RWPE2 (cell line): Measurements from ENCODE around the gene SRP19.
A peak's percentile ranks its signal among the peaks of the same experiment; 100 is the strongest.

Experiments used
- ATAC-seq: fragments of 200-7000 bp; cut with Tn5 transposase; 3 replicates; pipeline ENCODE4 v1.9.1; 2021; ENCODE audit warnings: low read depth
- DNase-seq: peaks from one replicate; pipeline ENCODE4 v3.0.0-alpha.2; 2020; ENCODE audit warnings: low spot score
- H3K27ac ChIP-seq: fragments of 450-650 bp; 2 replicates; pipeline ENCODE4 v1.5.1; 2017; ENCODE audit warnings: mild to moderate bottlenecking; ENCODE audit not compliant: poor library complexity, severe bottlenecking
- H3K27me3 ChIP-seq: fragments of 250-450 bp; sonication (Bioruptor Pico); 2 replicates; pipeline ENCODE4 v1.5.1; 2021; ENCODE audit warnings: mild to moderate bottlenecking, moderate library complexity; ENCODE audit not compliant: insufficient read depth, poor library complexity, severe bottlenecking
- H3K36me3 ChIP-seq: fragments of 250-450 bp; sonication (Bioruptor Pico); 2 replicates; pipeline ENCODE4 v1.5.1; 2020; ENCODE audit warnings: low read depth, mild to moderate bottlenecking, moderate library complexity
- H3K4me1 ChIP-seq: fragments of 250-450 bp; sonication (Bioruptor Pico); 2 replicates; pipeline ENCODE4 v1.5.1; 2021; ENCODE audit warnings: mild to moderate bottlenecking, moderate library complexity; ENCODE audit not compliant: insufficient read depth, poor library complexity, severe bottlenecking
- H3K4me3 ChIP-seq: fragments of 250-450 bp; sonication (Bioruptor Pico); 2 replicates; pipeline ENCODE4 v1.5.1; 2021; ENCODE audit warnings: mild to moderate bottlenecking, moderate library complexity; ENCODE audit not compliant: severe bottlenecking
- H3K9me3 ChIP-seq: fragments of 250-450 bp; sonication (Bioruptor Pico); 2 replicates; pipeline ENCODE4 v1.5.1; 2021; ENCODE audit warnings: mild to moderate bottlenecking, moderate library complexity; ENCODE audit not compliant: severe bottlenecking
- CTCF ChIP-seq: fragments of 450-650 bp; IDR thresholded peaks from one replicate; pipeline ENCODE4 v1.5.1; 2017; ENCODE audit warnings: mild to moderate bottlenecking, moderate library complexity; ENCODE audit not compliant: poor library complexity, severe bottlenecking

Gene SRP19

GRCh38 chr5:112846556-112846955, 14.5 kb upstream of the SRP19 start:
- H3K36me3 ChIP-seq, result no peaks in the 10 kb centered on the region
- no peak overlapping the region for H3K4me3 ChIP-seq
- no peaks in the 10 kb centered on the region for H3K9me3 ChIP-seq
- no peaks in the 10 kb centered on the region for H3K27me3 ChIP-seq
- ATAC-seq (no peak), DNase-seq (no peak)
- H3K27ac ChIP-seq, result no peak overlapping the region
- H3K4me1 ChIP-seq, result peaks cover 5% of the 10 kb centered on the region
- no peak for TF ChIP-seq CTCF

GRCh38 chr5:112847306-112847705, 13.8 kb upstream of the SRP19 start:
- H3K27ac ChIP-seq, result no peak overlapping the region
- DNase-seq (no peak), ATAC-seq (no peak)
- TF ChIP-seq CTCF, result no peak
- H3K4me3 ChIP-seq, result no peak overlapping the region
- no peaks in the 10 kb centered on the region for H3K36me3 ChIP-seq
- no peaks in the 10 kb centered on the region for H3K9me3 ChIP-seq
- H3K4me1 ChIP-seq, result peaks cover 5% of the 10 kb centered on the region
- H3K27me3 ChIP-seq, result no peaks in the 10 kb centered on the region

- no peaks in the 10 kb centered on the region for H3K36me3 ChIP-seq
- ATAC-seq, result peak; percentile 95
- no peak for DNase-seq
- H3K27ac ChIP-seq, result no peak overlapping the region
- TF ChIP-seq CTCF, result peak; percentile 90
- peaks cover 5% of the 10 kb centered on the region for H3K4me1 ChIP-seq
- H3K27me3 ChIP-seq, result no peaks in the 10 kb centered on the region
- H3K4me3 ChIP-seq, result no peak overlapping the region
- no peaks in the 10 kb centered on the region for H3K9me3 ChIP-seq
Observed at GRCh38 chr5:112848116-112848811, 12.8 kb upstream of the SRP19 start.

GRCh38 chr5:112849912-112850311, 11.2 kb upstream of the SRP19 start:
- no peak for ATAC-seq

More at GRCh38 chr5:112849912-112850311, 11.2 kb upstream of the SRP19 start:
- Histone ChIP-seq H3K9me3 (no peaks in the 10 kb centered on the region), H3K27ac (no peak overlapping the region), H3K4me3 (no peak overlapping the region), H3K4me1 (peaks cover 5% of the 10 kb centered on the region), H3K27me3 (no peaks in the 10 kb centered on the region), H3K36me3 (no peaks in the 10 kb centered on the region)
- no peak for TF ChIP-seq CTCF
- no peak for DNase-seq
